GM18519 (cell line): Measurements from ENCODE around the gene NDC80.
"Not testable (repeated sequence)": the region's sequence is repeated elsewhere in the genome, so short reads cannot be mapped to it uniquely, and the experiment has no call there.

Experiments
- ATAC-seq: cut with Tn5 transposase; IDR thresholded peaks from one replicate; pipeline ENCODE4 v1.9.1; 2021; ENCODE audit warnings: mild to moderate bottlenecking, moderate library complexity; ENCODE audit not compliant: unreplicated experiment, low FRiP score

Gene NDC80

GRCh38 chr18:2617401-2617998 lies 46.1 kb downstream of the NDC80 start:
- ATAC-seq = no peak

GRCh38 chr18:2618009-2618408 lies 46.7 kb downstream of the NDC80 start:
- no peak for ATAC-seq

GRCh38 chr18:2625217-2625616 lies 53.9 kb downstream of the NDC80 start:
- no peak for ATAC-seq

- ATAC-seq = peak; percentile 53
Observed at GRCh38 chr18:2627821-2628276, 56.5 kb downstream of the NDC80 start.

GRCh38 chr18:2629003-2629402 lies 57.6 kb downstream of the NDC80 start:
- no peak for ATAC-seq

GRCh38 chr18:2635586-2635985 lies 64.2 kb downstream of the NDC80 start:
- ATAC-seq = no peak

- ATAC-seq = no peak
Observed at GRCh38 chr18:2636126-2636631, 64.8 kb downstream of the NDC80 start.

- ATAC-seq = peak; percentile 68
Observed at GRCh38 chr18:2641638-2642037, 70.3 kb downstream of the NDC80 start.

GRCh38 chr18:2642771-2643170 lies 71.4 kb downstream of the NDC80 start:
- no peak for ATAC-seq

- no peak for ATAC-seq
Observed at GRCh38 chr18:2644535-2644934, 73.2 kb downstream of the NDC80 start.

GRCh38 chr18:2651981-2652380 lies 80.6 kb downstream of the NDC80 start:
- ATAC-seq = no peak

- ATAC-seq = no peak
Observed at GRCh38 chr18:2653467-2653866, 82.1 kb downstream of the NDC80 start.

GRCh38 chr18:2654169-2654927 lies 83.0 kb downstream of the NDC80 start:
- no peak for ATAC-seq

- ATAC-seq = peak; percentile 9
Observed at GRCh38 chr18:2654928-2655177, 83.5 kb downstream of the NDC80 start.

GRCh38 chr18:2655178-2655953 lies 84.0 kb downstream of the NDC80 start, which contains the start of gene SMCHD1:
TSS of gene SMCHD1 (plus strand) at chr18:2655726. CDS start at chr18:2656076, 350 bp downstream.
- peak; percentile 60 for ATAC-seq

- no peak for ATAC-seq
Observed at GRCh38 chr18:2655954-2656236, 84.5 kb downstream of the NDC80 start.

GRCh38 chr18:2656237-2656980 lies 85.1 kb downstream of the NDC80 start:
- ATAC-seq = no peak

GRCh38 chr18:2656981-2657512 lies 85.7 kb downstream of the NDC80 start:
- no peak for ATAC-seq

- no peak for ATAC-seq
Observed at GRCh38 chr18:2657788-2658458, 86.6 kb downstream of the NDC80 start.

GRCh38 chr18:2660849-2661248 lies 89.5 kb downstream of the NDC80 start:
- ATAC-seq = not testable (repeated sequence)
